ENCODE results near the gene DEGS2.

DEGS2 gene

DNA sequence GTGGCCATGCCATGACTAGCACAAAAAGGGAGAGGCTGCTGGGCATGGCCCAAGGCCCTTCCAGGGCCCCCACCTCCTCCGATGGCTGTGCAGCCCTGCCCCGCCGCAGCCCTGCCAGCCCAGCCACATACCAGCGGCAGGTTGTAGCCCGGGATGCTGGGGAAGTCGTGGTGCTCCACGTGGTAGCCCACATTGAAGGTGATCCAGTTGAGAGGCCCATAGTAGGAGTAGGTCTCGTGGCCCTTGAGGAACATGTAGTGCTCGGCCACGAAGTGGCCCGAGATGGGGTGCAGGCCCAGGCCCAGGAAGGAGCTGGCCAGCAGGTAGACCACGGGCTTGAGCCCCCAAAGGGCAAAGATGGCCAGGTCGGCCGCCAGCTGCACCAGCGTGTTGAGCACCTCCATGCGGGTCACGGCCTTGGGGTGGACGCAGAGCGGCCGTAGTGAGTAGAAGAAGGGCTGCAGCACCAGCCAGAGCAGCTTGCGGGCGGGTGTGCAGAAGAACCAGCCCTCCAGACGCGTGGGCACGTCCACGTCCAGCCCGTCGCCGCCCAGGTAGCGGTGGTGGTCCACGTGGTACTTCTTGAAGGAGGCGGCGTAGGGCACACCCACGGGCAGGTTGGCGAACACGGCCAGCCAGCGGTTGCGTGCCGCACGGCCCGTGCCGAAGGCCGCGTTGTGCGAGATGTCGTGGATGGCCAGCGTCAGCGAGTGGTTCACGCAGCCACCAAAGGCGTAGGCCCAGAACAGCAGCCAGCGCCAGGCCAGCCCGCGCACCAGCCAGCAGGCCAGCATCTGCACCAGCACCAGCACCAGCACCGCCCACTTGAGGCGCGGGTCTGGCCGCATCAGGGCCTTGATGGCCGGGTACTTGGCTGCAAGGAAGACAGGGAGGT lies 10.4 kb downstream of the DEGS2 start:
- no peak for DNase-seq (ENCODE audit: low read depth)

DNA sequence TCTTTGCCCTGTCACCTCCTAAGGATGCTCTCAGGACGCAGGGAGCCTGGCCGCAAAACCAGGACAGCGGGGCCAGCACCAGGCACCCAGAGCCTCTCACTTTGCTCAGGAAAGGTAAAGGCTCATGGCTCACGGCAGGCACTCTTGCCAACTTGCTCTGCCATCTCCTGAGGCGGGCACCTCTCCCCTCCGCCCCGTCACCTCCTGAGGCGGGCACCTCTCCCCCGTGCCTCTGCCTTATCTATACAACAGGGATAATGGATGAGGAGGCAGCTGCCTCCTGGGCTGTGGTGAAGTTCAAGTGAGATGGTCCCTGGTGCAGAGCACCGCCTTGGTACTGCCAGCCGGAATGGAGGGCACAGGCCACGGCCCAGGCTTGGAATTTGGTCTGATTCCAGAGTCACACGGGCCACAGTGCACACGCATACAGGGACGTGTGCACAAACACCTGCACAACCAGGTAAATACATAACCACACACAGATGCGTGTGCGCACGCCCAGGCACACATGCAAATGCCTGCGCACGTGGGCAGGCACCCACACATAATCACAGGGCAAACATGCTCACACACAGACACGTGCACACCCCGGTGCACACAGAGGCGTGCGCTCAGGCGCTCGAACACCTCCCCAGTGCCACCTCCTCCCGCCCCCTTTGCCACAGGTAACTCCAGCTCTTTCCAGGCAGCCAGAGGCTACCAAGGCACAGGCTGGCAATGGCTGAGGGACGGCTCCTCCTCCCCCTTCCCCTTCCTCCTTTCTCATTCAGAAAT lies 11.6 kb downstream of the DEGS2 start:
- no peak for DNase-seq (ENCODE audit: low read depth)

DNA sequence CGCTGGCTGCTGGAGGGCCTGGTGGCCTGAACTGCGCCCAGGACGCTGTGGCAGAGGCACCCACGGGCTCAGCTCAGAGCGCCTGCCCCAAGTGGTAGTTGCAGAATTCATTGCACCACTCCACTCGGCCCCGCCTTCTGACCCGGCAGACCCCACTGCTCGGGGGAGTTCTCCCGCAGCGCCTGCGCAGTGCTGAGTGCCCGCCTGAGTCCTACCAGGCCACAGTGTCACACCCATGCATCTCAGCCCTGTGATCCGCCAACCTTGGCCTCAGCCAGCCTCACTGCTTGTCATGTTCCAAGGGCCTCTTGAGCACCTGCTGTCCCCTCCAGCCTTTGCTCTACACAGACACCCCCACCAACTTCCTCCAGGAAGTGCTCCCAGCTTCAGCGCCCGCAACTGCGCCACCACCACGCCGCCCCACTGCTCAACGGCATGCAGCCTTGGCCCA lies 12.2 kb downstream of the DEGS2 start:
- DNase-seq (ENCODE audit: low read depth) = no peak

DNA sequence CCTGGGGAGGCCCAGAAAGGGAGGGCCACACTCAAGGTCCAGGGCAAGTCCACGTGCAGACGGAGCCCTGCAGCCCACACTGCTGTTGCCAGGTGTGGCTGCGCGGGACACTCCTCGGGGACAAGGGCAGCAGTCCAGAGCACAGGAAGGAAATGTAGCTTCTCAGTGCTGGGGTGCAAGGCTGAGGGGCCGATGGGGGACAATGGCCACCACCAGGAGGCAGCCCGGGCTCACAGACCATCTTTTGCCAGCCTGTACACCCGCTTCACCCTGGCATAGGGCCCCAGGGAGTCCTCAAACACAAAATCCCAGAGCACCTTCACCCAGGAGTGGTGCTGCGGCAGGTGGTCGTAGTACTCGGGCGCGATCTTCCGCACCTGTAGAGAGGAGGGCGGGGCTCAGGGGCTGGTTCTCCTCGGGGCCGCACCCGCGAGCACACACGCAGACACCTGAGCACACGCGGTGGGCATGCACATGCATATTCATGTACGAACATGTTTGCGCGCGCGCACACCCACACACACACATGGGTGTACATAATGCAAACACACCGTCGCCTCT lies 12.8 kb downstream of the DEGS2 start:
- DNase-seq (ENCODE audit: low read depth) = no peak

DNA sequence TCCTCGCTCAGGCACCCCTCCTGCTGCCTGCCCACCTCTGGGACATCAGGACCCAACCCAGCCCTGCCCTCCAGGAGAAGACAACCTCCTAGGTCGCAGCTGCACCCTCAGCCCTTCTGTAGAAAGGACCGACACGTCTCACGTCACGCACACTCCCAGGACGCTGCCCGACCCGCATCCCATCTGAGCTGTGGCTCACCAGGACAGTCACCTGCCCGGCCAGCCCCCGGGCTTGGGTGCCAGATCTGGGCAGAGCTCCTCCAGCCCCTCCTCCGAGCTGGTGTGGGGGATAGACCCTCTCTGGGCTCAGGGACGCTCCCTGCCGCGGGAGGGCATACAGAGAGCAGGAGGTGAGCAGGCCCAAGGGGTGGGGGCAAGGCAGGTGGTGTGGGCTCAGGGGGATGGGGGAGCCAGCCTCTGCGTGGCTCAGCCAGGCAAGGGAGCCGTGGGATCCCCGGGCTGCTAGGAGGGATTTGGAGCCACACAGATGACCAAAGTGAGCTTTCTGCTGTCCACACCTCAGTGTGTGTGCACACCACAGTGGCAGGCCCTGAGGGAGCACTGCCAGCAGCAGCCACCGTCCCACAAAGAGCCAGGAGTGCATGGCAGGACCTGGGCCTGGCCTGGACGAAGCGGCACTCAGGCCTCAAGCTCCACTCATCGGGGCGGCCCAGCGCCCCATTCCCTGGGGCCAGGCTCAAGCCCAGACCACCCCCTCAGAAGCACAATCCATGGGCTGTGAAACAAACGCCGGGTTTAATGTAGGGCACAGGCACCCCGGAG lies 13.6 kb downstream of the DEGS2 start:
- DNase-seq (ENCODE audit: low read depth) = no peak

DNA sequence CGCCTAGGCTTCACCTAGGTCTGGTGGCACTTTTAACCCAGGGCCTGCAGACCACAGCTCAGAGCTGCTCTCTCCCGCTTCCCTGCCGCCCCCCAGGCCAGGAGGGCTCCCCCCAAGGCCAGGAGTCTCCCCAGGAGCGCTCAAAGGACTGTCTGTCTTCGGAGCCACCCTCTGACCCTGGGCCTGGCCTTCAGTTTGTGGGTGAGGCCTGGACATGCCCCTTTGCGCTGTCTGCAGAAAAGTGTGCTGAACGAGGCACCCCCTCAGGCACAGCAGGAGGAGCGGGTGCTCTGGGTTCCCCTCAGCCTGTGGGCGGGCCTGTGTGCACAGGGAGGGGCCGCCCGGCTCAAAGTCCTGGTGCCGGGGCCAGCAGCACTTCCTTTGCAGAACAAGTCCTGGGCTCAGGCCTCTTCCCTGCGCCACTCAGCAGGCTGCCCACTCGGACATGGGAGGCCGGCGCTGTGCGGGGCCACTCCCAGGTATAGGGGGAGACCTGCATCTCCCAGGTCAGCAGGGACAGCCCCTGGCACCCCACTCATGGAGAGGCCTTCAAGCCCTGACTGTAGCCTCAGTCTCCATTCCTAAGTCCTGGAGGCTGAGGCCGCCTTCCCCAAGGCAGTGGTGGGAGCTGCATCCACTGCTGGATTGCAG lies 14.3 kb downstream of the DEGS2 start:
- no peak for DNase-seq (ENCODE audit: low read depth)

- DNase-seq (ENCODE audit: low read depth) = no peak
Observed at GRCh38 chr14:100144645-100144995, 14.8 kb downstream of the DEGS2 start.

DNA sequence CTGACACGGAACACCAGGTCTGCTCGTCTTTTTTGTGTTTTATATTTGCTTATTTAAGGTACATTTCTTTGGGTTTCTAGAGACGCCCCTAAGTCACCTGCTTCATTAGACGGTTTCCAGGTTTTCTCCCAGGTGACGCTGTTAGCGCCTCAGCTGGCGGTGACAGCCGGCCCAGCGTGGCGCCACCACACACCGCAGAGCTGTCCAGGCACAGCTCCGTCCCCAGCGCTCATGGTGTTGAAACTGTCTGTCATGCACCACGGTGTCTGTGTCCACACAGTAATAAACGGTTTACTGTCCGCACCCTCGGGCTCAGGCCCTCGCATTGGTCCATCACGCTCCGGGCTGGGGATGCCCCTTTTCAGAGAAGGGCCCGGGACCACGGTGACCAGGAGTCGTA lies 15.5 kb downstream of the DEGS2 start:
- DNase-seq (ENCODE audit: low read depth) = no peak

- DNase-seq (ENCODE audit: low read depth) = no peak
Observed at GRCh38 chr14:100143523-100143922, 15.9 kb downstream of the DEGS2 start.

DNA sequence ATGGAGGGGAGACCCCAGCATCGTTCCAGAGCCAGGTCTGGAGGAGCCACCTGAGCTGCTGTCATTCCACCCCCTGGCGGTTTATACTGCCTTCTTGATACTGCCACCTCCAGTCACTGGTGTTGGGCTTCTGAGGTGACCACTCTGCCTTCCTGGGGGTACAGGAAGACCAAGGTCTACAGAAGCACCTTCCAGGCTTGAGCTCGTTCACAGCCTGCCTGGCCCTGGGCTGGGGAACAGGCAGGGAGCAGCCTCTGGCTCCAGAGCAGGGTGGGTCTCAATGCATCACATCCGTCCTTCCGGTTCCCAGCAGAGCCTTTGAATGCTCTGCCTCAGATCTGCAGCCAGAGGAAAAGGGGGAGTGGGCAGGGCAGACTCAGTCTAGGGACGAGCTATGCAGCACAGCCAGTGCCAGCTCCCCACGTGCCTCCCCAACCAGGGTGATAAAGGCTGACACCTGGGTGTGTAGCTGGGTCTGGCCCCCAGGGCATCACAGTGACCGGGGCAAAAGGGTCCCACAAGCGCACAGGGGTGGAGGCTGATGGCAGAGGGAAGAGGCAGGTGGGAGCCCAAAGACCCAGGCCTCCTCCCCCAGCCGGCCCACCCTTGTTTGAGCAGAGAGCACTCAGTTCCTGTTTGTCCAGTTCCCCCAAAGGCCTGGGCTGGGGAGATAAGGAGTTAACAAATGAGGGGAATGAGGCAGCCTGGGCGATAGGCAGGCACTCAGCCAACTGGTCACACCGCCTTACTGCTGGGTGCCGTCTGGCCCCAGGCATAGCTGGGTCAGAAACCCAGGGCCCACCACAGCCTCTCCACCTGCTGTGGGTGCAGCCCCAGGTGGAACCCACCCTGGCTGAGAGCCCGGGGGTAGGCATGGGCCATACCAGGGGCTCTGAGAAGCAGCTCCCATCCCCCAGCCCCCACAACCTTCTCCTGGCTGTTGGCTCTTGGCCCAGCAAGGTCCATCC lies 17.1 kb downstream of the DEGS2 start:
- no peak for DNase-seq (ENCODE audit: low read depth)

DNA sequence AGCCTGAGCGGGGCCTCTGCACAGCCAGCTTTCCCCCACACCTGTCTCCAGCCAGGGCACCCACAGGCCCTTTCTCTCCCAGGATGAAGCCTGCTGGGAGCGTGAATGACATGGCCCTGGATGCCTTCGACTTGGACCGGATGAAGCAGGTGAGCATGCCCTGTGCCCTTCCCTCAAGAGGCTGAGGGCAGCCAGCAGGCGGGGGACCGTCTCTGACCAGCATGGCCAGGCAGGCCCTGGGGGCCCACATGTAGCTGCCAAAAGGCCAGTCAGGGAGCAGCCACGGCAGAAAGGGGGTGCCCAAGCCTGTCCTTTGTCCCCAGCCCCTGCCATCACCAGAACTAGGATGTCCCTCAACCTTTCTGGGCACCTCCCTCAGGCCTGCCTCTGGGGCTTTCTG lies 18.3 kb downstream of the DEGS2 start:
- DNase-seq (ENCODE audit: low read depth) = no peak

- DNase-seq (ENCODE audit: low read depth) = no peak
Observed at GRCh38 chr14:100140452-100141078, 18.9 kb downstream of the DEGS2 start.

GRCh38 chr14:100138955-100139354 lies 20.5 kb downstream of the DEGS2 start:
- DNase-seq (ENCODE audit: low read depth) = no peak

DNA sequence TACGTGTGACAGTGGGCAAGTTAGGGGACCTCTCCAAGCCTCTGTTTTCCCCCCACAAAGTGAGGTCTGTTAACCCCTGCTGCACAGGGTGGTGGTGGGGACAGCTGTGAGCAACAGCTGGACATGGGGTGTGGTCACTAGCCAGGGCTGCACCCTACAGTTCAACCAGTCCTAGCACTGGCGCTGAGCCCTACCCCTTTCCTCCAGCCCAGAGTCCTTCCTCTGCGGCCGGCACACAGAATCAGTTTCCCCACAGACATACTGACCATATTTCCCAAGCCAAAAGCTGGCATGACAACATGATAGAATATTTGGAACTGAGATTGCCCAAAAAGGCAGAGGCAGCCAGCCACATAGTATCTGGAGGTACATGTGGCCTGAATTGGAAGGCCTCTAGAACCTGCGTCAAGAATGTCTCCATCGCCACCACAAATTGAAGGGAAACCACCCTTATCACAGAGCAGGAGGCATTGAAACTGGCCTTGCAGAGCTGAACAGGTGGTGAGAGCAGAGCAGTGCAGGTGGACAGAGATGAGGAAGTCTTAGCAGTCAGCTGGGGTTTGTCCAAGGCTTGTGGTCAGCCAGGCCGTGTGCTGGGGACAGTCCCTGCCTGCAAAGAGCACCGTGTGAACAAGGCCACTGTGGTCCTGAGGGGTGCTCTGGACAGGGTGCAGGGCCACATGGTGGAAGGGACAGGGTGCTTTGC lies 21.2 kb downstream of the DEGS2 start:
- no peak for DNase-seq (ENCODE audit: low read depth)

GRCh38 chr14:100137173-100137572 lies 22.3 kb downstream of the DEGS2 start:
- no peak for DNase-seq (ENCODE audit: low read depth)

DNA sequence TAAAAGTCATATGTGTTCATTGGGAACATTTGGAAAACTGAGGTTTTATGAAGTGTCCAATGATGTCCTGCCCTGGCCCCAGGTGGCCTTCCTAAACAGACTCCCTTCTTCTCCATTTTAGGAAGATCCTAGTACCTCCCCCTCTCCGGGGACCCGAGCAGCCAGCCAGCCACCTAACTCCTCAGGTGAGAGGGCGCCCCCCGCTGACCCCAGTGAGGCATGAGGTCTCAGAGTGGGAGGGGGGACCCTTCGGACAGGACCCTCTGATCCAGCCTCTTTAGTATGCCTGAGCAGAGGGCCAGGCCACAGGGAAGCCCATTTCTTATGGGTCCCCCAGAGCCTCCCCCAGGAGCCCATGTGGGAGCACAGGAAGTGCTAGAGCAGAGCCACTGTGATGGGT lies 23.7 kb downstream of the DEGS2 start:
- no peak for DNase-seq (ENCODE audit: low read depth)

DNA sequence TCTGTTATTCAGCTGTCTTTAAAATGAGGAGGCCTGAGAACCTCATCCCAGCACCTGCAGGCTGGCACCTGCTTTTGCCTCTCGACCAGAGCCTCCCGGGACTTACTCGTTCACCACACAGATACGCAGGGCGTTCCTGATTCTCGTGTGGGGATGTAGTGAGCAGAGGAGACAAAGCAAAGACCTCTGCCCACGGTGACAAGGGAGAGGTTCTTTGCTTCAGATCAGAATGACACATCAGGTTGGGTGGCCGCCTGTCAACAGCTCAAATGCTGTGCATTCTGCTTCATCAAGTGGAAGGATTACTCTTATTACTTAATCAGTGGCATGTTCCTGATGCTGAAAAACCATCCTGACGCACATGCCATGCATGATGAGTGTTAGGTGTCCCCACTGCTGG lies 24.4 kb downstream of the DEGS2 start:
- DNase-seq (ENCODE audit: low read depth) = no peak

- DNase-seq (ENCODE audit: low read depth) = no peak
Observed at GRCh38 chr14:100134586-100134985, 24.9 kb downstream of the DEGS2 start.

GRCh38 chr14:100132903-100133510 lies 26.4 kb downstream of the DEGS2 start:
- DNase-seq (ENCODE audit: low read depth) = no peak

Measured in non-pigmented ciliary epithelial cell (primary cell).